H1 (cell line): ENCODE results near the gene HMG20A. TPM values are rescaled to one million over a fixed set of nuclear protein-coding genes. Genes with fewer than 3 reads are reported as not detected.

Experiments used
- CTCF ChIA-PET: fragments of 300-600 bp; sonication (Branson Sonifier 250); formaldehyde crosslinking; loops from one replicate; lab custom pipeline; 2021; ENCODE audit not compliant: partially characterized antibody; lab: Charles Lee
- POLR2A ChIA-PET: fragments of 300-600 bp; sonication (Branson Sonifier 250); formaldehyde crosslinking; loops from one replicate; lab custom pipeline; 2021; ENCODE audit warnings: inconsistent platforms; ENCODE audit not compliant: partially characterized antibody; lab: Charles Lee
- DNase-seq, 2 experiments: peaks; one replicate each; pipeline versions ENCODE4 v3.0.0 to v3.0.0-alpha.2; 2010 to 2022; ENCODE audit warnings: low spot score in 2 of 2, low read depth in 1 of 2, mixed read lengths in 1 of 2
- FAIRE-seq: peaks from 2 replicates; lab custom pipeline; 2011; peaks lifted over from hg19 to GRCh38; lab: Jason Lieb, UNC
- H2AFZ ChIP-seq: 2 replicates; pipeline ENCODE4 v1.8.1; 2012; ENCODE audit warnings: low read length, inconsistent platforms
- H2AK5ac ChIP-seq: 2 replicates; pipeline ENCODE4 v1.6.1; 2013; ENCODE audit warnings: low read depth, low read length
- H2BK120ac ChIP-seq: replicated peaks from 2 replicates; pipeline ENCODE3; 2013; ENCODE audit warnings: low read depth, low read length, inconsistent platforms
- H2BK12ac ChIP-seq: 2 replicates; pipeline ENCODE4 v1.6.1; 2013; ENCODE audit warnings: low read depth, low read length
- H2BK15ac ChIP-seq: 2 replicates; pipeline ENCODE4 v1.6.1; 2013; ENCODE audit warnings: low read length
- H2BK20ac ChIP-seq: 2 replicates; pipeline ENCODE4 v1.6.1; 2013; ENCODE audit warnings: low read length
- H2BK5ac ChIP-seq: 2 replicates; pipeline ENCODE4 v1.6.1; 2013; ENCODE audit warnings: low read depth, low read length
- H3K14ac ChIP-seq: 2 replicates; pipeline ENCODE4 v1.6.1; 2013; ENCODE audit warnings: inconsistent platforms; ENCODE audit not compliant: insufficient read length
- H3K18ac ChIP-seq: 2 replicates; pipeline ENCODE4 v1.6.1; 2013; ENCODE audit warnings: low read length; ENCODE audit errors: extremely low read depth
- H3K23ac ChIP-seq: 2 replicates; pipeline ENCODE4 v1.6.1; 2013; ENCODE audit warnings: inconsistent platforms; ENCODE audit not compliant: insufficient read length
- H3K23me2 ChIP-seq: 2 replicates; pipeline ENCODE4 v1.6.1; 2013; ENCODE audit warnings: low read depth, low read length
- H3K27ac ChIP-seq: 2 replicates; pipeline ENCODE4 v1.6.1; 2011; ENCODE audit warnings: low read depth, low read length, inconsistent platforms
- H3K27me3 ChIP-seq, 4 experiments: replicated peaks in 1 of 4; 1 replicate in 1 of 4; 2 replicates in 3 of 4; pipeline versions ENCODE4 v1.6.1 to v1.8.1; 2011 to 2013; ENCODE audit warnings: low read length in 3 of 4, mild to moderate bottlenecking in 3 of 4, inconsistent platforms in 2 of 4, mixed read lengths in 2 of 4, moderate library complexity in 1 of 4; ENCODE audit not compliant: control insufficient read depth in 3 of 4, insufficient read depth in 3 of 4; ENCODE audit errors: extremely low read depth in 1 of 4
- H3K36me3 ChIP-seq, 4 experiments: 2 replicates each; pipeline versions ENCODE4 v1.6.1 to v1.8.1; 2011 to 2013; ENCODE audit warnings: mild to moderate bottlenecking in 4 of 4, low read length in 3 of 4, moderate library complexity in 2 of 4, control low read depth in 1 of 4, inconsistent platforms in 1 of 4; ENCODE audit not compliant: insufficient read depth in 4 of 4, control insufficient read depth in 2 of 4
- H3K4ac ChIP-seq: replicated peaks from 2 replicates; pipeline ENCODE3; 2013; ENCODE audit warnings: low read length, low read depth, mixed read lengths, inconsistent platforms; ENCODE audit not compliant: insufficient read length
- H3K4me1 ChIP-seq, 4 experiments: replicated peaks in 1 of 4; 1 replicate in 1 of 4; 2 replicates in 3 of 4; pipeline versions ENCODE4 v1.6.1 to v1.8.1; 2011 to 2013; ENCODE audit warnings: low read length in 3 of 4, inconsistent platforms in 2 of 4, mixed read lengths in 1 of 4; ENCODE audit not compliant: insufficient read depth in 4 of 4, control insufficient read depth in 3 of 4
- H3K4me2 ChIP-seq, 2 experiments: 2 replicates each; pipeline versions ENCODE4 v1.6.1 to v1.8.1; 2011 to 2013; ENCODE audit warnings: low read depth in 2 of 2, low read length in 2 of 2, control low read depth in 1 of 2, inconsistent platforms in 1 of 2, mild to moderate bottlenecking in 1 of 2; ENCODE audit not compliant: insufficient read depth in 1 of 2
- H3K4me3 ChIP-seq, 4 experiments: fragments of 200-600, 300-600 bp in 1 of 4; sonication (generic), shearing (Covaris generic), sonication (Bioruptor Twin) in 1 of 4; 2 replicates each; pipeline versions ENCODE4 v1.5.1 to v1.8.1; 2011 to 2016; ENCODE audit warnings: low read length in 4 of 4, low read depth in 3 of 4, control low read depth in 2 of 4, inconsistent platforms in 2 of 4, mild to moderate bottlenecking in 2 of 4, mixed read lengths in 1 of 4, moderate library complexity in 1 of 4; ENCODE audit not compliant: insufficient read depth in 2 of 4; ENCODE audit errors: extremely low read depth in 1 of 4
- H3K56ac ChIP-seq: replicated peaks from 2 replicates; pipeline ENCODE3; 2013; ENCODE audit warnings: low read depth, mild to moderate bottlenecking, mixed read lengths, low read length, inconsistent platforms; ENCODE audit not compliant: insufficient read length
- H3K79me1 ChIP-seq: 2 replicates; pipeline ENCODE4 v1.6.1; 2013; ENCODE audit warnings: low read depth, low read length, control low read depth
- H3K79me2 ChIP-seq, 2 experiments: 2 replicates each; pipeline versions ENCODE4 v1.6.1 to v1.8.1; 2012 to 2013; ENCODE audit warnings: low read length in 2 of 2, mild to moderate bottlenecking in 2 of 2, inconsistent platforms in 1 of 2; ENCODE audit not compliant: insufficient read depth in 2 of 2, control insufficient read depth in 1 of 2
- H3K9ac ChIP-seq, 4 experiments: replicated peaks in 1 of 4; 1 replicate in 1 of 4; 2 replicates in 3 of 4; pipeline versions ENCODE4 v1.6.1 to v1.8.1; 2011 to 2013; ENCODE audit warnings: low read depth in 3 of 4, low read length in 3 of 4, control low read depth in 2 of 4, mild to moderate bottlenecking in 2 of 4, moderate library complexity in 2 of 4, inconsistent platforms in 1 of 4; ENCODE audit errors: extremely low read depth in 1 of 4
- H3K9me3 ChIP-seq, 2 experiments: 2 replicates each; pipeline versions ENCODE4 v1.6.1 to v1.8.1; 2012 to 2013; ENCODE audit warnings: mild to moderate bottlenecking in 2 of 2, moderate library complexity in 2 of 2, control low read depth in 1 of 2, inconsistent platforms in 1 of 2, low read depth in 1 of 2, low read length in 1 of 2, mixed read lengths in 1 of 2; ENCODE audit not compliant: insufficient read depth in 2 of 2
- H4K20me1 ChIP-seq, 2 experiments: replicated peaks in 1 of 2; 2 replicates each; pipeline versions ENCODE3 to v1.8.1; 2011 to 2013; ENCODE audit warnings: inconsistent platforms in 2 of 2, low read length in 2 of 2, mild to moderate bottlenecking in 1 of 2; ENCODE audit not compliant: insufficient read depth in 2 of 2, control insufficient read depth in 1 of 2
- H4K5ac ChIP-seq: 2 replicates; pipeline ENCODE4 v1.6.1; 2013; ENCODE audit warnings: low read length, low read depth, mixed read lengths, inconsistent platforms; ENCODE audit not compliant: insufficient read length
- H4K8ac ChIP-seq: 2 replicates; pipeline ENCODE4 v1.8.0; 2013; ENCODE audit warnings: mild to moderate bottlenecking, moderate library complexity, low read length, inconsistent platforms; ENCODE audit not compliant: insufficient read depth; ENCODE audit errors: extremely low read depth
- H4K91ac ChIP-seq: replicated peaks from 2 replicates; pipeline ENCODE3; 2013; ENCODE audit warnings: low read length, mixed read lengths, inconsistent platforms; ENCODE audit not compliant: insufficient read length
- EZH2 ChIP-seq: fragments of 200-600 bp; sonication (generic); IDR thresholded peaks from 2 replicates; pipeline ENCODE4 v1.7.1; 2012; ENCODE audit warnings: low read depth, mild to moderate bottlenecking, moderate library complexity, low read length, inconsistent platforms; ENCODE audit not compliant: severe bottlenecking
- WGBS, 2 experiments: shearing (Covaris generic) in 1 of 2; methylation state at CpG; one replicate each; pipeline versions ENCODE4 v1.1.6 to v1.1.7; 2013 to 2015; ENCODE audit warnings: low lambda C conversion rate in 2 of 2, mixed read lengths in 2 of 2, inconsistent platforms in 1 of 2, low coverage in 1 of 2, missing lambda C conversion rate in 1 of 2; ENCODE audit not compliant: insufficient replicate concordance in 2 of 2, insufficient coverage in 1 of 2, insufficient read length in 1 of 2; ENCODE audit errors: extremely low coverage in 1 of 2, missing lambda C conversion rate in 1 of 2; 5-methylcytosine and 5-hydroxymethylcytosine counted together
- polyA plus RNA-seq, 7 experiments: library from polyadenylated mRNA; depleted of rRNA in 3 of 7; stranded (reverse) in 5 of 7; unstranded in 2 of 7; fragments of >200 nt in 5 of 7; fragments of 200-250 nt in 2 of 7; gene quantifications; 1 replicate in 5 of 7; 2 replicates in 1 of 7; 4 replicates in 1 of 7; pipeline versions ENCODE4 v1.2.1 to v1.2.3, GENCODE V29; 2011 to 2013; ENCODE audit warnings: missing spikeins in 2 of 7, mixed read lengths in 2 of 7
- total RNA-seq: library from RNA; stranded (reverse); fragmentation: NEBNext Ultra II Directional; extraction: Animal tissue kit (Norgen Biotek cat#: 25700); gene quantifications from 2 replicates; pipeline ENCODE4 v1.2.1, GENCODE V29; 2021

Gene HMG20A
- total and polyA plus RNA-seq, 2 of the 8 experiments (the other 6 are each of a cell fraction or from before 2014, with no cell fraction given): 52.1 to 59.7 TPM

DNA sequence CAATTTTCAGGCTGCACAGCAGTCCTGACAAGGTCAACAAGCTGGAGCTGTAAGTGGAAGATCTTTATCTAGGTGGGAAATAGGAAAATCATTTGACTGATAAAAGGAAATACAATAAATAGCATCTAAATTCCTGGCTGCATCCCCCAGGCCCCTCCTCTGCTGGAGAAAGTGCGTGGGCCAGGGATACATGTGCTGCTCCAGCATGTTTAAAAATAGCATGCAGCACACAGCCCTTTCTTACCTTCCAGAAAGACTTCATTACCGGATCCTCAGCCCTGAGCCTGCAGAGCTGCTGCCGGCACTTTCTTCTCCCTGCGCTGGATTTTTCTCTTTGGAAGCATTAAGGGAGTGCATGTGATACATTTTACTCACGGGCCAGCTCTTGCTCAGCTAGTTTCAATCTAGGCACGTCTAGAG is 77.3 kb downstream of the HMG20A start:
- CTCF ChIA-PET: interaction anchor here (0.6 to 7.7 kb wide), 25 partner anchors 9 to 391 kb away, joined by 3 to 99 read pairs (median 6); partner anchors contain the start of gene HMG20A
- Histone ChIP-seq H2BK20ac (no peak overlapping the region), H2BK5ac (no peak overlapping the region; the same call in 1 of the 2 replicates), H3K4ac (no peak overlapping the region), H2AFZ (no peak overlapping the region), H3K36me3 (no peaks in the 10 kb centered on the region), H4K20me1 (no peaks in the 10 kb centered on the region), H3K56ac (no peak overlapping the region), H4K8ac (no peak overlapping the region), H2AK5ac (no peak overlapping the region), H3K27me3 (no peaks in the 10 kb centered on the region), H3K79me2 (no peaks in the 10 kb centered on the region), H3K9ac (no peak overlapping the region), H2BK12ac (no peak overlapping the region), H3K4me1 (peaks cover 13 to 39% (median 19%) of the 10 kb centered on the region in 4 experiments), H3K14ac (no peak overlapping the region), H3K27ac (no peak overlapping the region), H3K79me1 (no peaks in the 10 kb centered on the region), H3K9me3 (no peaks in the 10 kb centered on the region), H3K4me2 (0 out of 4 replicates have a peak overlapping the region, but pooled peaks of 1 of the 2 experiments have one; percentile 2), H4K91ac (no peak overlapping the region), H3K4me3 (no peak overlapping the region), H2BK15ac (no peak overlapping the region), H2BK120ac (no peak overlapping the region), H3K23ac (no peak overlapping the region), H3K23me2 (peaks cover 2% of the 10 kb centered on the region; the same call in 1 of the 2 replicates), H3K18ac (peak overlapping the region; percentile 85; the same call in 1 of the 2 replicates), H4K5ac (no peak overlapping the region)
- FAIRE-seq (no peak), DNase-seq (no peak)
- no peak for TF ChIP-seq EZH2
- POLR2A ChIA-PET: interaction anchor here (1.3 to 4.9 kb wide), 3 partner anchors 11 to 79 kb away, joined by 3 to 39 read pairs (median 3); no protein-coding TSS in a partner anchor
- WGBS, 2 experiments: 69% methylated on average over 6 of the region's 6 CpGs; no CpG with 5 or more reads in 1 of the 2 experiments
